DMS114 treated with DMSO at 0.1 percent for 48 hours (cell line): ENCODE measurements around the gene DMAC2L.
"Not testable (repeated sequence)": the region's sequence is repeated elsewhere in the genome, so short reads cannot be mapped to it uniquely, and the experiment has no call there.

Source experiments
- DNase-seq: peaks from one replicate; lab custom pipeline; 2025; ENCODE audit not compliant: unreplicated experiment; lab: John Stamatoyannopoulos, UW

Gene DMAC2L

DNA sequence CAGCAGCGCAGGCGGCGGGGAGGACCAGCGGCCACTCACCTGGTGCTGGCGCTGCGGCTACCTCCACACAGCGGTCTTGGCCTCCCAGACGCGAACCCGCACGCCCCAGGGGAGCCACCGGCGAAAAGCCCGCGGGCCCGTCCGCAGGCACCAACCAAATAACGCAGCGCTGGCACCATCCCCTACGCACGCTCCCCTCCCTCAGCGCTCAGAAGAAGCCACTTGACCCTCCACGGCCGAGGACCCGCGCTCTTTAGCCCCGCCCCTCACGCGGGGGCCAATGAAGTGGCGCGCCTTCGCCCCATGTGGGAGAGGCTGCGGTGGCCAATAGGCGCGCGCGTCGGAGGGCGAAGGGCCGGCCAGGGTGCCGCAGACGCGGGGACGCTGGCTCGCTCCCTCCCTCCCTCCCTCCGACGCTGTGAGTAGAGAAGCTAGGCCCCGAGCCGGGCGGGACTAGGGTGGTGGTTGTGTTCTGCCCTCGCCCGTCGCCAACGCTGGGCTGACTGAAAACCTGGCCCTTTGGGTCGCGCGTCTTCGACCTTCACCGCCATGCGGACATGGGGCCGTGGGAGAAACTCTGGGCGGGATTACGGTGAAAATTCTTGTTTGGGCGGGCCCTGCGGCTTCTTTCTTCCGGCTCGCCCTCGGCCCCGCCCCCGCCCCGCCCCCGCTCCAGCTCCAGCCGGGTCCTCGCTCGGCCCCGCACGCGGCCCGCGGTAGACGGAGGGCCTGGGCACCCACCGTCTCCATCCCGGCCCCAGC is at the start of gene DMAC2L, which contains the start of gene L2HGDH:
DMAC2L (plus strand) TSS at position 353 of the 762 bp plus-strand sequence. CDS start 9,164 bp downstream, outside the sequence.
L2HGDH (minus strand) TSS at position 258 of the 762 bp plus-strand sequence; CDS start at position 179, 79 bp downstream.
- peak; percentile 83 for DNase-seq

- no peak for DNase-seq
These were observed 49.3 kb upstream of the DMAC2L start for GRCh38 chr14:50262865-50263264.

GRCh38 chr14:50263321-50263720 is 48.8 kb upstream of the DMAC2L start:
- DNase-seq = no peak

- DNase-seq = no peak
These were observed 47.1 kb upstream of the DMAC2L start for GRCh38 chr14:50265029-50265428.

- DNase-seq = no peak
These were observed 41.2 kb upstream of the DMAC2L start for GRCh38 chr14:50270932-50271331.

- no peak for DNase-seq
These were observed 39.6 kb upstream of the DMAC2L start for GRCh38 chr14:50272498-50272897.

GRCh38 chr14:50285861-50286260 is 26.3 kb upstream of the DMAC2L start:
- DNase-seq = no peak

- DNase-seq = no peak
These were observed 24.0 kb upstream of the DMAC2L start for GRCh38 chr14:50288146-50288545.

DNA sequence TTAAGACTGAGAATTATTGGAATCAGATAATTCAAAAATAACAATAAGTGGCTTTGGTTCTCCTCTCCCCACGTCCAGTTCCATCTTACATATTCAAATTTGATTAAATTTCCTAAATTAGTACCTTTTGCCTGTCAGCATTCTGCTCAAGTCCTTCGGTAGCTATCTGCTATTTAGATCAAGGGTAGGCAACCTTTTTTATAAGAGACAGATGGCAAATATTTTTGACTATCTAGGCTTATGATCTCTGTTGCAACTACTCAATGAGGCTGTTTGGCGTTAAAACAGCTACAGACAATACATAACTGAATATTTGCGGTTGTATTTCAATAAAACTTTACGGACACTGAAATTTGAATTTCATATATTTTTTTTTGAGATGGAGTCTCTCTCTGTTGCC is 21.8 kb upstream of the DMAC2L start:
- no peak for DNase-seq

DNA sequence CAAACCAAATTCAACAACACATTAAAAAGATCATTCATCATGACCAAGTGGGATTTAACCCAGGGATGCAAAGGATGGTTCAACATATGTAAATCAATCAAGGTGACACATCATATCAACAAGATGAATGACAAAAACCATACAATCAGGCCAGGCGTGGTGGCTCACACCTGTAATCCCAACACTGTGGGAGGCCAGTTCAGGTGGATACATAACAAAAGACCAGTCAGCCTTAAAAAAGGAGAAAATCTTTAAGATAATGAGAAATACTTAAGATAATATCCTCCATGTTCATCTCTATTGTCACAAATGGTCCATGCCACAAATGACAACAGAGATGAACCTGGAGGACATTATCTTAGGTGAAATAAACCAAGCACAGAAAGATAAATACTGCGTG is 12.5 kb upstream of the DMAC2L start:
- DNase-seq = no peak

GRCh38 chr14:50301914-50302313 is 10.2 kb upstream of the DMAC2L start:
- DNase-seq = no peak

DNA sequence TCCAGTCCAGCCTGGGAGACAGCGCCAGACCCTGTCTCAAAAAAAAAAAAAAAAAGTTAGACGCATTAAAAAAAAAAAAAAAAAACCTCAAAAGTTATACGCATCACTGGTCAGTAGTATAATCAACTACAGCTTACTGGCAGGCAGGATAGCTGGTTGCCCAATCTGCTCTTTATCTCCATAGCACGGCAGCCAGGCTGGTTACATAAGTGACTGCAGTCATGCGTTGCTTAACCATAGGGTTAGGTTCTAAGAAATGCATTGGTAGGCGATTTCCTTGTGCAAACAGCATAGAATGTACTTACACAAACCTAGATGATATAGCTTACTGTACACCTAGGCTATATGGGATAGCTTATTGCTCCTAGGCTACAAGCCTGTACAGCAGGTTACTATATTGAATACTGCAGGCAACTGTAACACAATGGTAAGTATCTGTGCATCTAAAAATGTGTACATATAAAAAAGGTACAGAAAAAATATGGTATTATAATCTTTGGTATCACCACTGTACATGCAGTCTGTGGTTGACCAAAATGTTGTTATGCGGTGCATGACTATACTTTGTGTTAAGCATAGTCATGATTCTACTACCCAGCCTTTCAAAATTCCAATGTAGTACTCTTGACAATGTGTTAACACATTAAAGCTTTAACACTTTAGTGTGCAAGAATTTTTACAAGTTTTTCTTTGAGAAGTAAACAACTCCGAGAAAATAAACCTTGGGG is 8.2 kb upstream of the DMAC2L start:
- DNase-seq = no peak

GRCh38 chr14:50308363-50308915 is 3.7 kb upstream of the DMAC2L start:
- DNase-seq = no peak

- DNase-seq = no peak
These were observed 1.7 kb upstream of the DMAC2L start for GRCh38 chr14:50310445-50310844.

DNA sequence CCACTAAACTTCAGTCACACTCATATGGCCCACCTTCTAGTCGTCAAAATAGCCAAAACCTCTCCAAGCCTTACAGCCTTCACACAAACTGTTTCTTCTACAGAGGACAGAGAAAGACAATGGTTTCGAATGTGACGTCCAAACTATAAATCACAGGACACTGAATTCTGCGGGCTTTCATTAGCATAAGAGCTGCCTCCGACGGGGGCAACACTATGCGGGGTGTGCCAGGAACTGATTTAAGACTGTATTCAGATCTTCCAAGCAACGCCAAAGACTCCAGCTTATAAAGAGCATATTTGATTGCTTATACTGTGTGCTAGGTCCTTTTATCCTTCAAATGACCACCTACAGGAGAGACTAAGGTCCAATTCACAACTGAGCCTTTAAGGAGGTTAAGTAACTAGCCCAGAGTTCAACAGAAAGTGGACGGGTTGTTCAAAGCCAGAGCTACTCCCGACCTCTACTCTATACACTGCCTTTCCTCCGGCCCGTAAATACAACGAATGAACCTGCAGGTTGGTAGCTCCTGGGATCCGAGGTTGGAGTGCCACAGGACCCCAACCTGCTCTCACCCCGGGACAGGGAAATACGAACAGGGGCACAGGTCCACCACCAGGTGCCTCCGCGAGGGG is 670 bp upstream of the DMAC2L start:
- DNase-seq = no peak

- DNase-seq = peak; percentile 63
These were observed 570 bp downstream of the DMAC2L start for GRCh38 chr14:50312734-50313054.

DNA sequence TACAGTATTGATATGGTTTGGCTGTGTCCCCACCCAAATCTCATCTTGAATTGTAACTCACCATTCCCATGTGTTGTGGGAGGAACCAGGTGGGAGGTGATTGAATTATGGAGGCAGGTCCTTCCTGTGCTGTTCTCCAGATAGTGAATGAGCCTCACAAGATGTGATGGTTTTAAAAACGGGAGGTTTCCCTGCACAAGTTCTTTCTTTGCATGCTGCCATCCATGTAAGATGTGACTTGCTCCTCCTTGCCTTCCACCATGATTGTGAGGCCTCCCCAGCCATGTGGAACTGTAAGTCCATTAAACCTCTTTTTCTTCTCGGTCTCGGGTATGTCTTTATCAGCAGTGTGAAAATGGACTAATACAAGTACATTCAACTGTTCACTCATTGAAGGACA is 2.0 kb downstream of the DMAC2L start:
- not testable (repeated sequence) for DNase-seq

- DNase-seq = peak; percentile 27
These were observed 6.0 kb downstream of the DMAC2L start for GRCh38 chr14:50318031-50318626.

DNA sequence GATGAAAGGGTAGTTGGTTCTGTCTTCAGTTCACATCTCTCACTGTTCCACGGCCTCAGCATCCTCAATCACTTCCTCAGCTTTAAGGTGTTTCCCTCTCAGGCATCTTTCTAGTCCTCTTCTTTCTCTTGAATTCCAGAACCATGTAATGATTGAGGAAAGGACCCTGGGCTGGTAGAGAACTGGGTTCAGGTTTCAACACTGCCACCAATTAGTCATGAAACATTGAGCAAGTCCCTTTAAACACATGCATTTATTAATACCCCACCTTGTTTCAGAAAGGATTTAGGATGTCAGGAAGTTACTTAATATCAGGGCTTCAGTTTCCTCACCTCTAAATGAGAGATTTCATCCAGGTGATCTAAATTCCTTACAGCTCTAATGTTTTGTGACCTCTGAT is 7.2 kb downstream of the DMAC2L start:
- no peak for DNase-seq

- no peak for DNase-seq
These were observed 7.6 kb downstream of the DMAC2L start for GRCh38 chr14:50319721-50320120.

DNA sequence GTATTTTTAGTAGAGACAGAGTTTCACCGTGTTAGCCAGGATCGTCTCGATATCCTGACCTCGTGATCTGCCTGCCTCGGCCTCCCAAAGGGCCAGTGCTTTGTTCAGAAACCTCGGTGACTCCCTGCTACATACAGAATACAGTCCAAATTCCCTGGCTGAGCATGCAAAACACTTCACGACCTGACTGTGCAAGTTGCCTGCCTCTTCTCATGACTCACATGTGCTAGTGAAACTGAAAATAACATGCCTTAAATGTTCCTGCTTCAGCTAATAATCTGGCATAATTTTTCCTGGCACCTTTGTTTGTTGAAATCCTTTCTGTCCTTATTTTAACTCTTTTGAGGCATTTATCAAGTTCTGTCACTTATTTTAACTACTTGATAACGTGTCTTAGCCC is 8.2 kb downstream of the DMAC2L start:
- no peak for DNase-seq
